NCI-H2029 treated with DMSO at 0.1 percent for 48 hours (cell line): Measurements from ENCODE around the gene RPS26.
"Not testable (repeated sequence)": the region's sequence is repeated elsewhere in the genome, so short reads cannot be mapped to it uniquely, and the experiment has no call there.

Experiments
- DNase-seq: peaks from one replicate; lab custom pipeline; 2025; lab: John Stamatoyannopoulos, UW

Gene RPS26

GRCh38 chr12:56021889-56022497, 19.7 kb upstream of the RPS26 start:
- DNase-seq, result no peak

GRCh38 chr12:56028511-56029165, 13.1 kb upstream of the RPS26 start:
- DNase-seq, result no peak

- no peak for DNase-seq
These were observed 12.6 kb upstream of the RPS26 start for GRCh38 chr12:56029166-56029519.

- DNase-seq, result peak; percentile 1
These were observed 11.9 kb upstream of the RPS26 start for GRCh38 chr12:56029666-56030293.

- no peak for DNase-seq
These were observed 9.7 kb upstream of the RPS26 start for GRCh38 chr12:56031987-56032386.

- no peak for DNase-seq
These were observed 7.0 kb upstream of the RPS26 start for GRCh38 chr12:56034586-56035332.

- no peak for DNase-seq
These were observed 4.6 kb upstream of the RPS26 start for GRCh38 chr12:56037161-56037560.

- DNase-seq, result no peak
These were observed 3.6 kb upstream of the RPS26 start for GRCh38 chr12:56038022-56038655.

- DNase-seq, result no peak
These were observed 1.6 kb upstream of the RPS26 start for GRCh38 chr12:56040151-56040550.

- no peak for DNase-seq
These were observed 661 bp upstream of the RPS26 start for GRCh38 chr12:56040963-56041551.

- not testable (repeated sequence) for DNase-seq
These were observed 704 bp downstream of the RPS26 start for GRCh38 chr12:56042430-56042813.

- DNase-seq, result no peak
These were observed 1.1 kb downstream of the RPS26 start for GRCh38 chr12:56042843-56043242.

GRCh38 chr12:56046027-56046780, 4.5 kb downstream of the RPS26 start:
- no peak for DNase-seq

GRCh38 chr12:56053407-56053893, 11.7 kb downstream of the RPS26 start:
- DNase-seq, result no peak

GRCh38 chr12:56059964-56060363, 18.2 kb downstream of the RPS26 start:
- not testable (repeated sequence) for DNase-seq

- DNase-seq, result no peak
These were observed 20.3 kb downstream of the RPS26 start for GRCh38 chr12:56061982-56062381.

GRCh38 chr12:56062996-56063395, 21.3 kb downstream of the RPS26 start:
- DNase-seq, result no peak

GRCh38 chr12:56071648-56072047, 29.9 kb downstream of the RPS26 start:
- no peak for DNase-seq

GRCh38 chr12:56074396-56074795, 32.7 kb downstream of the RPS26 start:
- DNase-seq, result no peak

- not testable (repeated sequence) for DNase-seq
These were observed 36.2 kb downstream of the RPS26 start for GRCh38 chr12:56077966-56078365.

- no peak for DNase-seq
These were observed 36.7 kb downstream of the RPS26 start for GRCh38 chr12:56078427-56078826.
